ENCODE results near the gene DNAH1. TPM values are rescaled to one million over a fixed set of nuclear protein-coding genes. Genes with fewer than 3 reads are reported as not detected.

Gene DNAH1
- total and polyA plus RNA-seq, 2 of the 13 experiments (the other 11 are each of a cell fraction or from before 2014, with no cell fraction given) = 0.64 to 3.5 TPM

GRCh38 chr3:52446631-52447511 is 130.8 kb downstream of the DNAH1 start (continued):
- TF ChIP-seq, protein P1, sequence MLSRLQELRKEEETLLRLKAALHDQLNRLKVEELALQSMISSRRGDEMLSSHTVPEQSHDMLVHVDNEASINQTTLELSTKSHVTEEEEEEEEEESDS (CRISPR knock-in tag; IDR thresholded peaks at IDR 0.05; ENCODE audit: borderline replicate concordance) = no peak
- 0 out of 2 replicates have a peak, but pooled peaks have one; percentile 32 for TF ChIP-seq ZKSCAN8 (CRISPR knock-in tag; IDR thresholded peaks at IDR 0.05; ENCODE audit: borderline replicate concordance)
- TF ChIP-seq ZNF33B (CRISPR knock-in tag; IDR thresholded peaks at IDR 0.05) = 0 out of 2 replicates have a peak, but pooled peaks have one; percentile 24
- peak; percentile 55 for TF ChIP-seq GATAD1 (CRISPR knock-in tag; IDR thresholded peaks at IDR 0.05)
- no peak for TF ChIP-seq IRF9 (CRISPR knock-in tag; IDR thresholded peaks at IDR 0.05; ENCODE audit: borderline replicate concordance)
- no peak for TF ChIP-seq PRDM10 (CRISPR knock-in tag; IDR thresholded peaks at IDR 0.05; ENCODE audit: low read depth)
- no peak for TF ChIP-seq ZNF44 (CRISPR knock-in tag; IDR thresholded peaks at IDR 0.05)
- no peak for TF ChIP-seq SETDB1 (CRISPR knock-in tag; IDR thresholded peaks at IDR 0.05; ENCODE audit: borderline replicate concordance)
- no peak for TF ChIP-seq NR2F6 (IDR thresholded peaks at IDR 0.05)
- no peak for TF ChIP-seq NR2F6 (CRISPR knock-in tag; IDR thresholded peaks at IDR 0.05)
- TF ChIP-seq KLF13 (CRISPR knock-in tag; IDR thresholded peaks at IDR 0.05) = peak; percentile 63; the same call in 1 of the 2 replicates
- TF ChIP-seq MXI1 (IDR thresholded peaks at IDR 0.05; ENCODE audit: borderline replicate concordance, low read depth, low read length) = no peak; the same call in 2 of the 3 replicates
- TF ChIP-seq REL (CRISPR knock-in tag; conservative IDR thresholded peaks at IDR 0.05) = no peak
- no peak for TF ChIP-seq ZNF773 (CRISPR knock-in tag; IDR thresholded peaks at IDR 0.05; ENCODE audit: borderline replicate concordance)
- peak; percentile 20 to 28; a peak in 2 of 4 replicates for TF ChIP-seq MAFK (conservative IDR thresholded peaks at IDR 0.05 in 1 of 2, IDR thresholded peaks at IDR 0.05 in 1 of 2; ENCODE audit: low read length in 2 of 2)
- TF ChIP-seq, protein P2, sequence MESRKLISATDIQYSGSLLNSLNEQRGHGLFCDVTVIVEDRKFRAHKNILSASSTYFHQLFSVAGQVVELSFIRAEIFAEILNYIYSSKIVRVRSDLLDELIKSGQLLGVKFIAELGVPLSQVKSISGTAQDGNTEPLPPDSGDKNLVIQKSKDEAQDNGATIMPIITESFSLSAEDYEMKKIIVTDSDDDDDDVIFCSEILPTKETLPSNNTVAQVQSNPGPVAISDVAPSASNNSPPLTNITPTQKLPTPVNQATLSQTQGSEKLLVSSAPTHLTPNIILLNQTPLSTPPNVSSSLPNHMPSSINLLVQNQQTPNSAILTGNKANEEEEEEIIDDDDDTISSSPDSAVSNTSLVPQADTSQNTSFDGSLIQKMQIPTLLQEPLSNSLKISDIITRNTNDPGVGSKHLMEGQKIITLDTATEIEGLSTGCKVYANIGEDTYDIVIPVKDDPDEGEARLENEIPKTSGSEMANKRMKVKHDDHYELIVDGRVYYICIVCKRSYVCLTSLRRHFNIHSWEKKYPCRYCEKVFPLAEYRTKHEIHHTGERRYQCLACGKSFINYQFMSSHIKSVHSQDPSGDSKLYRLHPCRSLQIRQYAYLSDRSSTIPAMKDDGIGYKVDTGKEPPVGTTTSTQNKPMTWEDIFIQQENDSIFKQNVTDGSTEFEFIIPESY (CRISPR knock-in tag; IDR thresholded peaks at IDR 0.05) = no peak
- TF ChIP-seq ZNF687 (CRISPR knock-in tag; IDR thresholded peaks at IDR 0.05) = peak; percentile 76
- no peak for TF ChIP-seq RORA (CRISPR knock-in tag; IDR thresholded peaks at IDR 0.05)
